ENCODE measurements around the gene ZNF148.
"Not testable (repeated sequence)": the region's sequence is repeated elsewhere in the genome, so short reads cannot be mapped to it uniquely, and the experiment has no call there.

ZNF148 gene

GRCh38 chr3:125374996-125375941, at the start of gene ZNF148:
Gene ZNF148 (minus strand): TSS chr3:125375325. CDS start chr3:125313640, 61,685 bp downstream.
- peak; percentile 93 for DNase-seq (ENCODE audit: low spot score)

- DNase-seq (ENCODE audit: low spot score): no peak
These were observed 43.2 kb upstream of the ZNF148 start for GRCh38 chr3:125418306-125418705.

- no peak for DNase-seq (ENCODE audit: low spot score)
These were observed 41.1 kb upstream of the ZNF148 start for GRCh38 chr3:125416235-125416634.

- DNase-seq (ENCODE audit: low spot score): no peak
These were observed 39.5 kb upstream of the ZNF148 start for GRCh38 chr3:125414669-125415068.

GRCh38 chr3:125410922-125411321, 35.8 kb upstream of the ZNF148 start:
- no peak for DNase-seq (ENCODE audit: low spot score)

GRCh38 chr3:125406070-125406469, 30.9 kb upstream of the ZNF148 start:
- DNase-seq (ENCODE audit: low spot score): no peak

- not testable (repeated sequence) for DNase-seq (ENCODE audit: low spot score)
These were observed 30.4 kb upstream of the ZNF148 start for GRCh38 chr3:125405515-125405914.

- DNase-seq (ENCODE audit: low spot score): peak; percentile 27
These were observed 28.7 kb upstream of the ZNF148 start for GRCh38 chr3:125403789-125404188.

GRCh38 chr3:125402639-125403038, 27.5 kb upstream of the ZNF148 start:
- no peak for DNase-seq (ENCODE audit: low spot score)

- no peak for DNase-seq (ENCODE audit: low spot score)
These were observed 26.3 kb upstream of the ZNF148 start for GRCh38 chr3:125401402-125401801.

GRCh38 chr3:125398952-125399351, 23.8 kb upstream of the ZNF148 start:
- DNase-seq (ENCODE audit: low spot score): no peak

- DNase-seq (ENCODE audit: low spot score): no peak
These were observed 20.0 kb upstream of the ZNF148 start for GRCh38 chr3:125395091-125395490.

- no peak for DNase-seq (ENCODE audit: low spot score)
These were observed 19.3 kb upstream of the ZNF148 start for GRCh38 chr3:125394406-125394805.

- no peak for DNase-seq (ENCODE audit: low spot score)
These were observed 14.2 kb upstream of the ZNF148 start for GRCh38 chr3:125389282-125389681.

GRCh38 chr3:125388369-125388768, 13.2 kb upstream of the ZNF148 start:
- not testable (repeated sequence) for DNase-seq (ENCODE audit: low spot score)

- no peak for DNase-seq (ENCODE audit: low spot score)
These were observed 11.7 kb upstream of the ZNF148 start for GRCh38 chr3:125386811-125387210.

- no peak for DNase-seq (ENCODE audit: low spot score)
These were observed 8.6 kb upstream of the ZNF148 start for GRCh38 chr3:125383744-125384143.

GRCh38 chr3:125382298-125382697, 7.2 kb upstream of the ZNF148 start:
- no peak for DNase-seq (ENCODE audit: low spot score)

GRCh38 chr3:125381743-125382142, 6.6 kb upstream of the ZNF148 start:
- DNase-seq (ENCODE audit: low spot score): no peak

GRCh38 chr3:125381314-125381713, 6.2 kb upstream of the ZNF148 start:
- no peak for DNase-seq (ENCODE audit: low spot score)

GRCh38 chr3:125379483-125379882, 4.4 kb upstream of the ZNF148 start:
- DNase-seq (ENCODE audit: low spot score): no peak

GRCh38 chr3:125378762-125379161, 3.6 kb upstream of the ZNF148 start:
- DNase-seq (ENCODE audit: low spot score): no peak

- DNase-seq (ENCODE audit: low spot score): no peak
These were observed 990 bp upstream of the ZNF148 start for GRCh38 chr3:125375950-125376679.
